Measurements from ENCODE around the gene H2AZ1.
"Not testable (repeated sequence)": the region's sequence is repeated elsewhere in the genome, so short reads cannot be mapped to it uniquely, and the experiment has no call there.

The H2AZ1 gene

GRCh38 chr4:99949999-99950912, at the start of gene H2AZ1:
Gene H2AZ1 (minus strand): TSS chr4:99950275. CDS start chr4:99950170, 105 bp downstream.
- peak; percentile 93 to 95 for DNase-seq (ENCODE audit: low read depth in 2 of 2, low spot score in 1 of 2)

GRCh38 chr4:99998062-99998867, 48.2 kb upstream of the H2AZ1 start:
- DNase-seq (ENCODE audit: low read depth in 2 of 2, low spot score in 1 of 2), result no peak

GRCh38 chr4:99991741-99992140, 41.7 kb upstream of the H2AZ1 start:
- no peak for DNase-seq (ENCODE audit: low read depth in 2 of 2, low spot score in 1 of 2)

- DNase-seq (ENCODE audit: low read depth in 2 of 2, low spot score in 1 of 2), result no peak
These were observed 37.6 kb upstream of the H2AZ1 start for GRCh38 chr4:99987681-99988080.

- no peak for DNase-seq (ENCODE audit: low read depth in 2 of 2, low spot score in 1 of 2)
These were observed 36.7 kb upstream of the H2AZ1 start for GRCh38 chr4:99986792-99987191.

- DNase-seq (ENCODE audit: low read depth in 2 of 2, low spot score in 1 of 2), result no peak
These were observed 33.3 kb upstream of the H2AZ1 start for GRCh38 chr4:99983289-99983943.

GRCh38 chr4:99979872-99980271, 29.8 kb upstream of the H2AZ1 start:
- DNase-seq (ENCODE audit: low read depth in 2 of 2, low spot score in 1 of 2), result no peak

- DNase-seq (ENCODE audit: low read depth in 2 of 2, low spot score in 1 of 2), result no peak
These were observed 21.5 kb upstream of the H2AZ1 start for GRCh38 chr4:99971453-99972111.

- DNase-seq (ENCODE audit: low read depth in 2 of 2, low spot score in 1 of 2), result no peak
These were observed 18.3 kb upstream of the H2AZ1 start for GRCh38 chr4:99968330-99968729.

GRCh38 chr4:99966692-99967091, 16.6 kb upstream of the H2AZ1 start:
- DNase-seq (ENCODE audit: low read depth in 2 of 2, low spot score in 1 of 2), result no peak

GRCh38 chr4:99965674-99966350, 15.7 kb upstream of the H2AZ1 start:
- no peak for DNase-seq (ENCODE audit: low read depth in 2 of 2, low spot score in 1 of 2)

- DNase-seq (ENCODE audit: low read depth in 2 of 2, low spot score in 1 of 2), result no peak
These were observed 15.1 kb upstream of the H2AZ1 start for GRCh38 chr4:99965173-99965572.

GRCh38 chr4:99961711-99962110, 11.6 kb upstream of the H2AZ1 start:
- no peak for DNase-seq (ENCODE audit: low read depth in 2 of 2, low spot score in 1 of 2)

GRCh38 chr4:99960648-99961047, 10.6 kb upstream of the H2AZ1 start:
- DNase-seq (ENCODE audit: low read depth in 2 of 2, low spot score in 1 of 2), result no peak

GRCh38 chr4:99958207-99958606, 8.1 kb upstream of the H2AZ1 start:
- DNase-seq (ENCODE audit: low read depth in 2 of 2, low spot score in 1 of 2), result not testable (repeated sequence)

GRCh38 chr4:99950913-99951254, 809 bp upstream of the H2AZ1 start:
- DNase-seq (ENCODE audit: low read depth in 2 of 2, low spot score in 1 of 2), result no peak

- peak; percentile 55 to 77 for DNase-seq (ENCODE audit: low read depth in 2 of 2, low spot score in 1 of 2)
These were observed 759 bp downstream of the H2AZ1 start for GRCh38 chr4:99949034-99949998.

- DNase-seq (ENCODE audit: low read depth in 2 of 2, low spot score in 1 of 2), result no peak
These were observed 2.5 kb downstream of the H2AZ1 start for GRCh38 chr4:99947608-99948007.

- no peak for DNase-seq (ENCODE audit: low read depth in 2 of 2, low spot score in 1 of 2)
These were observed 2.9 kb downstream of the H2AZ1 start for GRCh38 chr4:99947190-99947578.

All from stimulated activated CD8-positive, alpha-beta memory T cell treated with anti-CD3 and anti-CD28 coated beads, Interleukin-4, amount 100 ng/mL, for 1 hour (primary cell).